ENCODE data around the gene LSM12.

The LSM12 gene

DNA sequence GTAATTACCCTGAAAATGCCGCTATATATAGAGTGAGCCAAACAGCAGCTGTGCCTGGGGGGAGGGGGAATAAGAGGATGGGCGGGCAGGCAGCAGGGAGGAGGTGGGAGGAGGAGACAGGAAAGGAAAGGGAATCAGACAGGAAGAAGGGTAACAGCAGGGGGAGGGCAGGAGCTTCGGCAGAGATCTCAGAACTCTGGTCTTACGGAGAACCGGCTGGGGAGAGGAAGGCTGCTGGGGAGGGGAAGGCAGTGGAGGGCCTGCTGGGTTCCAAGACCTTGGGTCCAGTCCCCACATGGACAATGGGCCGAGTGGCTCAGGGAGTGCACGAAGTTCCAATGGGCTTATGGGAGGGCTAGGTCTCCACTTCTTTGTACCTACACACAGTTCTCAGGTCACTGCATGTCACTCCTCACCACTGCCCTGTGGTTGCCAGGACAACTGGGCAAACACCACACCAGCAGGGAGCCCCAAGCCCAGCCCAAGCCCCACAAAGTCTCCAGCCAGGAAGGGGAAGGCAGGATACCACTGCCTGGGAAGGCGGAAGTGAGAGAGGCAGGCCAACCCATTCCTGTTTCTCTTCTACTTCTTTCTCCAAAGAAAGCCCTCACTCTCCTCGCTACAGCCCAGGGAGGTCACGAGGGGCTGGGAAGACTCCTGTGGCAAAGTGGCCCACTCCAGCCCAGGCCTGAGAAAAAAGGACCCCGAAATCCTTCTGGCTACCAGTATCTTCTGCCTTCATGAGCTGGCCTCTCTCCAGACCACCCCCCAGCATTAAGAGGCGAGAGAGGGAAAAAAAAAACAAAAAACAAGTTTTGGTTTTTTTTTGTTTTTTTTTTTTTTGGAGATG is 29.4 kb upstream of the LSM12 start:
- peak; percentile 90 for DNase-seq

- DNase-seq, result no peak
Observed at GRCh38 chr17:44095388-44095646, 28.8 kb upstream of the LSM12 start.

- no peak for DNase-seq
Observed at GRCh38 chr17:44094701-44095387, 28.4 kb upstream of the LSM12 start.

DNA sequence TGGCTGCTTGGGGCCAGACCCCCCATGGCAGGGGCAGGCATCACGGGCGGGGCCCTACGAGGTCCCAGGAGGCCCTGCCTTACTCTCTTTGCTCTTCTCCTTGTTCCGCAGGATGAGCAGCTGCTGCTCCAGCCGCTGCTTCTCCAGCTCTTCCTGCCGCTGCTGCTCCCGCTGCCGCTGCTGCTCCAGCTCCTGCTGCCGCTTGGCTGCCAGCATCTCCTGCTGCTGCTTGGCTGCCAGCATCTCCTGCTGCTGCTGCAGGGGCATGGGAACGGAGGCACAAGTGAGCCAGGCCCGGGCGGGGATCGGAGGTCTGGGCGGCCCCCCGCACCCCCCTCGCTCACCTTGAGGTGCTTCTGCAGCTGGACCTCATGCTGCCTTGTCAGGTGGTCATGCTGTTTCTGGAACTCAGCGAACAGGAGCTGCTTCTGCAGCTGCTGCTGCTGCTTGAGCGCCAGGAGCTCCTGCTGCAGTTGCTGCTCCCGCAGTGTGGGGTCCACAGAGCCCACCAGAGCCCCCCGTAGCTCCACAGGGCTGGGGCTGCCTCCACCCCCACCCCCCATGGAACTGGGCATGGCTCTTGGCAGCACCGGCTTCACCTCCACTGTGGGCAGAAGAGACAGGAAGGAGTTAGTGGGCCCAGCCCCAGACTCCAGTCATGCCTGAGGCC is 26.9 kb upstream of the LSM12 start:
- no peak for DNase-seq

GRCh38 chr17:44092051-44092450 is 25.6 kb upstream of the LSM12 start:
- no peak for DNase-seq

DNA sequence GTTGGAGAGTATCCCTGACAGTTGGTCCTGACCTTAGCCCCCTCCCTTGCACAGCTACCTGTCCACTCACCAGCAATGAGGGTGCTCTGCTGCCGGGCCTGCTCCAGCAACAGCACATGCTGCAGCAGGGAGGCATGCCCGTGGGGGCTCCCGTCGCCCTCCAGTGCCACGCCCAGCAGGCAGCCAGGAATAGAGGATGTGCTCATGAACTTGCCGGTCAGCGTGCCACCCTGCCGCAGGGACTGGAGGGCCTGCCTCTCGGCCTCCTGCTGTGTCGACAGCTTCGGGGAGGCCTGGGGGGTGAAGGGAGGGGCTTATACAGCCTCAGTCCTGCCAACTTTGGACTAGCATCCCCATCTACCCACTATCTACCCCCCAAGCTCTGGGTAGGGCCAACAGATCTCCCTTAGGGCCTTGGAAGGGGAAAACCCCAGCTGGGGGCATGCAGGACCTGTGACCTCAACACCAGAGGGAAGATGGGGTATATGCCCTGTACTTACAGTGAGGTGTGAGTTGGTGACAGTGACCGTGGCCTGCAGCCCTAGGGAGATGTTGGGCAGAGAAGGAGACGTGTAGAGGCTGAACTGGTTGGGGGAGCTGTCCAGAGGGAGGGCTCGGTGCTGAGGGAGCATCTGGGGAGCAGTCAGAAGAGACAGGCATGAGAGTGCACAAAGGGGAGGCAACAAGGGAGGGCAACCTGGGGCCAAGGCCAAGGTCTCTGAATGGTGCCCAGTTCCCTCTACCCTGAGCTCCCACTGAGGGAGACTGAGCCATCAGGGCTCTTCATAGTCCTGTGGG is 24.9 kb upstream of the LSM12 start:
- DNase-seq, result no peak

GRCh38 chr17:44088254-44088653 is 21.8 kb upstream of the LSM12 start:
- no peak for DNase-seq

- no peak for DNase-seq
Observed at GRCh38 chr17:44087319-44087718, 20.8 kb upstream of the LSM12 start.

- DNase-seq, result peak; percentile 61
Observed at GRCh38 chr17:44086364-44087311, 20.2 kb upstream of the LSM12 start.

GRCh38 chr17:44085908-44086307 is 19.4 kb upstream of the LSM12 start:
- DNase-seq, result no peak

DNA sequence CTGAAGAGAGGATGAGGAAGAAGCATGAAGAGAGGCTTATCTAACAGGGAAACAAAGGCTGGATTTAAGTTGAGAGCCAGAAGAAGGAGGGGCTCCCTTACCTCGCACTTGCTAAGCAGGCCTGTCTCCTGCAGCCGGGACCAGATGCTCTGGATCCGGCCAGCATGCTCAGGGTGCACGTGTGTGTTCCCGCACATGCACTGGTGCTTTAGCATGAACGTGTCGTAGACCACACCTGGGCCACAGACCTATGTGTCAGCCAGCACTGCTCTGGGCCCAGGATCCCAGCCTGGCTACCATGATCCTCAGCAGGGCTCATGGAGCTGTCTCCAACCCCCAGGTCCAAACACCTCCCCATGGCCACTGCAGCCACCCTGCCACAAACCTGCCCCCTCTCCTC is 18.4 kb upstream of the LSM12 start:
- DNase-seq, result no peak

- DNase-seq, result no peak
Observed at GRCh38 chr17:44084131-44084538, 17.7 kb upstream of the LSM12 start.

- no peak for DNase-seq
Observed at GRCh38 chr17:44083250-44083849, 16.9 kb upstream of the LSM12 start.

GRCh38 chr17:44082256-44082927 is 15.9 kb upstream of the LSM12 start:
- no peak for DNase-seq

DNA sequence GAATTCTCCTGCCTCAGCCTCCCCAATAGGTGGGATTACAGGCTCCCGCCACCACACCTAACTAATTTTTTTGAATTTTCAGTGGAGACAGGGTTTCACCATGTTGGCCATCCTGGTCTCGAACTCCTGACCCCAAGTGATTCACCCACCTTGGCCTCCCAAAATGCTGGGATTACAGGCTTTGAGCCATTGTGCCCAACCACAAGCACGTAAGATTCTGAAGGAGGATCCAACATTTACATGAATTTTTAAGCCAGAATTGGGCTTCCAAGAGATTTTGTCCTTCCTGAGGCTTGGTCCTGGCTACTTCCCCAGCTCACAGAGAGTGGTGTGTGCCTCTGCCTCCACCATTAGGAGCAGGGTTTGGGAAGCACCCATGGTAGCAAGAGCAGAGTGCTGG is 15.2 kb upstream of the LSM12 start:
- DNase-seq, result no peak

GRCh38 chr17:44079877-44080821 is 13.7 kb upstream of the LSM12 start:
- peak; percentile 89 for DNase-seq

DNA sequence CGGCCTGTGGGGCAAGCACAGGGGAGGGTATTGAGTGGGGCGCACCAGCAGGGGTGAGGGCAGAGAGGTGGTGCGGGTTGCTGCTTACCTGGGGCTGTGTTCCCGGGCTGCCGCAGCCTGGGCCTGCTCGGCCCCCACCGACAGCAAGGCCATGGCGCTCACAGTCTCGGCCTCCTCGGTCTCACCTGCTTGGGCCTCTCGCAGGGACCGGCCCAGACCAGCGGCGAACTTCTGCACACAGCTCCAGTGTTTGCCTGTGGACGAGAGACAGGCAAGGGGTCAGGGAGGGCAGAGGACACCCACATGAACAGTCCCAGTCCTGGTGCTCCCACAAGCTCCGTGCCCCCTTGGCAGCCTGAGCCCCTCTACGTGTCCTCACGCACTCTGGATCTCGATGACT is 11.9 kb upstream of the LSM12 start:
- DNase-seq, result no peak

DNA sequence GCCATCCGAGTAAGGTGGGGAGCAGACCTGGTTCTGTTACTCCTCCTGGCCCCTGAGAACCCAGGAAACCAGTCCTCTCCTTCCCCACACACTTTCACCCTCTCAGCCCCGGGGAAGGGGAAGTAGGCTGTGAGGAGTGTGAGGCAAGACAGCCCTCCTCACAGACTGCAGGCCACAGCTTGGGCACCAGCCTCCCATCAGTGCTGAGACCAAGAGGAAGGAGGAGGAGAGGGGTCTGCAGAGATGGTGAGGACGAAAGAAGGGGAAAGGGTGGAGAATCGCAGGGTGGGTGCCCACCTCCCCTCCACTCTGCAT is 11.1 kb upstream of the LSM12 start:
- DNase-seq, result peak; percentile 79

DNA sequence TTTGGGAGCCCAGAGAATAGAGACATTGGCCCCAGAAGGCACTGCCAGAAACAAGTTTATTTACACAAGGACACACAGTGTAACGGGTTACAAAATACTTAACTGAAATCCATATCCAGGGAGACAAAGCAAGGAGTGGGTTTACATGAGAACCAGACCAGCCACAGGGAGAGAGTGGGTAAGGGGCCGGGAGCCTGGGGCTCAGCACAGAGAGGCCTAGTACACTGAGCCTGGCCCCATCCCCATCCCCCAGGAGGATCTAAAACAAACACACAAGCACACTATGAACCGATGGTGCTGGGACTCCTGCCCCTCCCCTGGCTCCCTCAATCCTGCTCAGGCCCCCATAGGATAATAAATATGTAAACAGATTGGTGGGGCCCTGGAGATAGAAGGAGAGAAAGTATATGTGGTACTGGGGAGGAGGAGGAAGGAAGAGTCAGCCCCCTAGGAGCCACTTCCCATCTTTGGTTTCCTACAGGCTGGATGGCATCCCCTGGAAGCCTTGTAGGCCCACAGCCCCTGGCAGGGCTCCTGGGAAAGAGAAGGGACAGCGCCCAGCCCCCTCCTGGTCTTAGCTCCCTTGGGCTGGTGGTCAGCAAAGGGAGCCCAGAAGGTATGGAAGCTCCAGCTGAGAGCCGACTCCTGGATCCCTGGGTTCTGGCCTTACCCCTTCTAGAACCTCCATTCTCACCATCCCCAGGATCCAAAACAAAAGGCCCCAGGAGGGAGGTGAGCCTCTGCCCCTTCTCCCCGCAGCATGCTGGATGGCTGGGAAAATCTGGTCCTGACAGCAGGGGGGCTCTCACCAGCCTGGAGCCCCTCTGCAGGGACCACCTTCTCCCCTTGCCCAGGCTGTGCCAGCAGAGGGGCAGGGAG is 10.5 kb upstream of the LSM12 start:
- no peak for DNase-seq
